ENCODE measurements around the gene PFDN1. TPM values are rescaled to one million over a fixed set of nuclear protein-coding genes. Genes with fewer than 3 reads are reported as not detected.

Gene PFDN1
- total and polyA plus RNA-seq, 4 donors, result 14.0 to 30.8 (median 20.7) TPM

GRCh38 chr5:140262839-140263238 is 40.1 kb downstream of the PFDN1 start:
- no peaks in the 10 kb centered on the region for H3K9me3 ChIP-seq (ENCODE audit: control insufficient read depth in 4 of 4, low read length in 3 of 4)
- H3K27ac ChIP-seq (ENCODE audit: low read depth in 1 of 2, low read length in 2 of 2), result no peak overlapping the region
- no peak overlapping the region for H3K9ac ChIP-seq (ENCODE audit: low read depth in 1 of 2, low read length in 2 of 2)
- TF ChIP-seq MAX (IDR thresholded peaks at IDR 0.05) (no peak), YY1 (IDR thresholded peaks at IDR 0.05) (no peak), RXRA (IDR thresholded peaks at IDR 0.05) (no peak), JUND (IDR thresholded peaks at IDR 0.05) (no peak), ZBTB33 (IDR thresholded peaks at IDR 0.05) (no peak), ATF3 (IDR thresholded peaks at IDR 0.05) (no peak), GABPA (IDR thresholded peaks at IDR 0.05 in 1 of 2, conservative IDR thresholded peaks at IDR 0.05 in 1 of 2) (no peak), EGR1 (IDR thresholded peaks at IDR 0.05; ENCODE audit: low read depth in 2 of 2) (no peak), CTCF (IDR thresholded peaks at IDR 0.05; ENCODE audit: low read depth, low read length, missing input control) (no peak), FOXA1 (IDR thresholded peaks at IDR 0.05) (no peak), TAF1 (conservative IDR thresholded peaks at IDR 0.05) (no peak), FOXA2 (IDR thresholded peaks at IDR 0.05) (no peak), RAD21 (IDR thresholded peaks at IDR 0.05) (no peak), NR2F2 (IDR thresholded peaks at IDR 0.05) (no peak), REST (IDR thresholded peaks at IDR 0.05) (no peak), HNF4A (conservative IDR thresholded peaks at IDR 0.05) (no peak), SP1 (IDR thresholded peaks at IDR 0.05) (no peak), HNF4G (IDR thresholded peaks at IDR 0.05) (no peak)
- no peak overlapping the region for H3K4me3 ChIP-seq (ENCODE audit: low read depth in 1 of 3, low read length in 3 of 3)
- H3K36me3 ChIP-seq (ENCODE audit: control insufficient read depth in 4 of 4, insufficient read depth in 3 of 4, low read depth in 1 of 4, low read length in 3 of 4), result peaks cover 0 to 2% (median 0%) of the 10 kb centered on the region in 4 donors
- H3K4me1 ChIP-seq (ENCODE audit: control insufficient read depth in 4 of 4, insufficient read depth in 4 of 4, low read length in 3 of 4), result peaks cover 2 to 21% (median 11%) of the 10 kb centered on the region in 4 donors
- H3K27me3 ChIP-seq (ENCODE audit: control insufficient read depth in 4 of 4, insufficient read depth in 4 of 4, low read length in 3 of 4), result no peaks in the 10 kb centered on the region
- DNase-seq (ENCODE audit: low spot score), result no peak
- 82% methylated on average over 3 of the region's 3 CpGs for WGBS
